Kidney (tissue), 14 donors: ENCODE results near the gene USP47. TPM values are rescaled to one million over a fixed set of nuclear protein-coding genes. Genes with fewer than 3 reads are reported as not detected.

ENCODE experiments used
- DNase-seq, 5 donors: peaks; one replicate each; pipeline ENCODE4 v3.0.0-alpha.2; 2013 to 2020
- FAIRE-seq: peaks from 2 replicates; lab custom pipeline; 2012; peaks lifted over from hg19 to GRCh38; lab: Jason Lieb, UNC
- H3K27ac ChIP-seq, 2 donors: one replicate each; pipeline ENCODE4 v1.7.0; 2013; ENCODE audit warnings: low read depth in 2 of 2, low read length in 2 of 2, inconsistent platforms in 1 of 2
- H3K27me3 ChIP-seq: one replicate; pipeline ENCODE4 v1.7.1; 2013; ENCODE audit warnings: low read length, inconsistent platforms; ENCODE audit not compliant: control insufficient read depth, insufficient read depth
- H3K36me3 ChIP-seq, 3 donors: one replicate each; pipeline versions ENCODE4 v1.7.0 to v1.7.1; 2013; ENCODE audit warnings: low read length in 3 of 3, control low read depth in 1 of 3, inconsistent platforms in 1 of 3; ENCODE audit not compliant: insufficient read depth in 3 of 3, control insufficient read depth in 2 of 3
- H3K4me1 ChIP-seq, 3 donors: one replicate each; pipeline versions ENCODE4 v1.7.0 to v1.7.1; 2013; ENCODE audit warnings: low read length in 3 of 3, inconsistent platforms in 1 of 3, low read depth in 1 of 3; ENCODE audit not compliant: control insufficient read depth in 2 of 3, insufficient read depth in 2 of 3
- H3K4me3 ChIP-seq, 3 donors: one replicate each; pipeline versions ENCODE4 v1.7.0 to v1.8.1; 2013; ENCODE audit warnings: low read length in 3 of 3, control low read depth in 1 of 3, inconsistent platforms in 1 of 3
- H3K9ac ChIP-seq, 3 donors: one replicate each; pipeline versions ENCODE4 v1.7.0 to v1.7.1; 2013; ENCODE audit warnings: low read length in 3 of 3, control low read depth in 1 of 3, inconsistent platforms in 1 of 3
- H3K9me3 ChIP-seq, 3 donors: one replicate each; pipeline versions ENCODE4 v1.7.0 to v1.7.1; 2013; ENCODE audit warnings: low read length in 3 of 3, control low read depth in 1 of 3, inconsistent platforms in 1 of 3; ENCODE audit not compliant: control insufficient read depth in 2 of 3, insufficient read depth in 1 of 3
- CTCF ChIP-seq: IDR thresholded peaks from 3 replicates; pipeline ENCODE4 v1.5.1; 2012; ENCODE audit warnings: mild to moderate bottlenecking, moderate library complexity, borderline replicate concordance; ENCODE audit not compliant: insufficient read depth; ENCODE audit errors: extremely low read depth
- intact Hi-C: fragments of 100-400 bp; cut with DNase I; formaldehyde crosslinking; loops from one replicate; pipeline ENCODE4 v1.11.1; 2022
- polyA plus RNA-seq: library from polyadenylated mRNA; stranded (reverse); fragments of 350-450 nt; fragmentation: Illumina TruSeq; extraction: RNeasy Lipid Tissue Mini Kit (QIAGEN cat#74804); gene quantifications from one replicate; pipeline ENCODE4 v1.2.3, GENCODE V29; 2014; ENCODE audit warnings: low read depth, low replicate concordance; ENCODE audit not compliant: insufficient read depth
- total RNA-seq: library from RNA; stranded (reverse); fragmentation: NEBNext Ultra II Directional; extraction: Animal tissue kit (Norgen Biotek cat#: 25700); gene quantifications from one replicate; pipeline ENCODE4 v1.2.1, GENCODE V29; 2021
- donor health status: control.
- donor health status: control.
- donor health status: control.
- donor health status: control.
- donor health status: control.
- donor health status: DM: yes; HTN: yes; CAD: no.
- donor health status: Normal renal cell carcinoma (clear cell type).

Gene USP47
- total and polyA plus RNA-seq, 2 donors from 2014 or later = 16.3 to 43.3 TPM

- no peak overlapping the region for H3K4me3 ChIP-seq
- TF ChIP-seq CTCF = no peak
- no peaks in the 10 kb centered on the region for H3K9me3 ChIP-seq
- H3K36me3 ChIP-seq = no peaks in the 10 kb centered on the region
- no peak overlapping the region for H3K9ac ChIP-seq
- no peak overlapping the region for H3K27ac ChIP-seq
- DNase-seq (no peak), FAIRE-seq (no peak)
- intact Hi-C loops = no loop called here
- peaks cover 0 to 1% (median 0%) of the 10 kb centered on the region in 3 donors for H3K4me1 ChIP-seq
- H3K27me3 ChIP-seq = no peaks in the 10 kb centered on the region
These were observed 21.2 kb downstream of the USP47 start for GRCh38 chr11:11862999-11863398.

GRCh38 chr11:11864332-11864731 lies 22.6 kb downstream of the USP47 start:
- intact Hi-C loops = no loop called here
- no peaks in the 10 kb centered on the region for H3K4me1 ChIP-seq

GRCh38 chr11:11864803-11865202 lies 23.0 kb downstream of the USP47 start:
- H3K9me3 ChIP-seq = no peaks in the 10 kb centered on the region
- intact Hi-C loops = no loop called here
- no peak overlapping the region for H3K27ac ChIP-seq
- no peak overlapping the region for H3K9ac ChIP-seq
- DNase-seq = no peak
- no peaks in the 10 kb centered on the region for H3K36me3 ChIP-seq
- no peak overlapping the region for H3K4me3 ChIP-seq
- H3K27me3 ChIP-seq = no peaks in the 10 kb centered on the region
- H3K4me1 ChIP-seq = no peaks in the 10 kb centered on the region
- FAIRE-seq = no peak
- no peak for TF ChIP-seq CTCF

More at GRCh38 chr11:11864332-11864731, 22.6 kb downstream of the USP47 start:
- DNase-seq (no peak), FAIRE-seq (no peak)
- H3K27me3 ChIP-seq = no peaks in the 10 kb centered on the region
- H3K9ac ChIP-seq = no peak overlapping the region
- no peak overlapping the region for H3K4me3 ChIP-seq
- H3K9me3 ChIP-seq = no peaks in the 10 kb centered on the region
- H3K27ac ChIP-seq = no peak overlapping the region
- H3K36me3 ChIP-seq = no peaks in the 10 kb centered on the region
- TF ChIP-seq CTCF = no peak

GRCh38 chr11:11865449-11865848 lies 23.7 kb downstream of the USP47 start:
- Histone ChIP-seq H3K9ac (no peak overlapping the region), H3K27ac (no peak overlapping the region), H3K4me3 (no peak overlapping the region), H3K4me1 (peaks cover 0 to 3% (median 0%) of the 10 kb centered on the region in 3 donors), H3K27me3 (no peaks in the 10 kb centered on the region), H3K9me3 (no peaks in the 10 kb centered on the region), H3K36me3 (no peaks in the 10 kb centered on the region)
- FAIRE-seq (no peak), DNase-seq (no peak)
- no peak for TF ChIP-seq CTCF
- intact Hi-C loops = no loop called here
